SK-N-SH (cell line): Measurements from ENCODE around the gene C19orf53. TPM values are rescaled to one million over a fixed set of nuclear protein-coding genes. Genes with fewer than 3 reads are reported as not detected.

Source experiments
- CTCF ChIA-PET: fragments of 300-600, 350-600 bp; formaldehyde crosslinking; extraction: SDS; loops from one replicate; lab custom pipeline; 2021; lab: Yijun Ruan, JAX
- POLR2A ChIA-PET: fragments of 350-600 bp; sonication (Branson Sonifier 250); formaldehyde crosslinking; extraction: SDS; loops from one replicate; lab custom pipeline; 2020; ENCODE audit warnings: antibody characterized with exemption, inconsistent platforms; lab: Yijun Ruan, JAX
- DNase-seq: peaks from one replicate; pipeline ENCODE4 v3.0.0; 2012
- H2AFZ ChIP-seq: fragments of 200-600 bp; sonication (generic); 2 replicates; pipeline ENCODE4 v1.8.1; 2016; ENCODE audit warnings: antibody characterized with exemption, mild to moderate bottlenecking, low read depth
- H3F3A ChIP-seq: fragments of 200-600 bp; sonication (generic); replicated peaks from 2 replicates; pipeline ENCODE3; 2016; ENCODE audit warnings: antibody characterized with exemption, mild to moderate bottlenecking; ENCODE audit not compliant: insufficient read depth
- H3K27ac ChIP-seq, 2 experiments: fragments of 200-500 bp in 1 of 2; fragments of 200-600 bp in 1 of 2; sonication (Bioruptor generic) in 1 of 2; sonication (generic), shearing (Covaris generic) in 1 of 2; 2 replicates each; pipeline versions ENCODE4 v1.5.1 to v1.6.1; 2014 to 2016; ENCODE audit warnings: low read depth in 2 of 2, inconsistent platforms in 1 of 2, low read length in 1 of 2, mild to moderate bottlenecking in 1 of 2, mixed read lengths in 1 of 2
- H3K27me3 ChIP-seq: fragments of 200-600 bp; sonication (generic), shearing (Covaris generic); 2 replicates; pipeline ENCODE4 v1.6.1; 2016; ENCODE audit warnings: mixed run types; ENCODE audit not compliant: insufficient read depth
- H3K36me3 ChIP-seq, 2 experiments: fragments of 200-500 bp in 1 of 2; fragments of 200-600 bp in 1 of 2; sonication (Bioruptor generic) in 1 of 2; sonication (generic) in 1 of 2; replicated peaks in 1 of 2; 2 replicates each; pipeline versions ENCODE3 to v1.5.1; 2014 to 2016; ENCODE audit warnings: low read length in 1 of 2, mild to moderate bottlenecking in 1 of 2; ENCODE audit not compliant: insufficient read depth in 2 of 2, control insufficient read depth in 1 of 2
- H3K4me1 ChIP-seq, 2 experiments: fragments of 200-500 bp in 1 of 2; fragments of 200-600 bp in 1 of 2; sonication (Bioruptor generic) in 1 of 2; sonication (generic), shearing (Covaris generic) in 1 of 2; 2 replicates each; pipeline versions ENCODE4 v1.5.1 to v1.6.1; 2014 to 2016; ENCODE audit warnings: low read depth in 1 of 2, low read length in 1 of 2, mixed run types in 1 of 2; ENCODE audit not compliant: insufficient read depth in 2 of 2, control insufficient read depth in 1 of 2
- H3K4me2 ChIP-seq: fragments of 200-600 bp; sonication (generic), shearing (Covaris generic); 2 replicates; pipeline ENCODE4 v1.6.1; 2017; ENCODE audit warnings: mixed run types
- H3K4me3 ChIP-seq, 2 experiments: fragments of 200-500 bp in 1 of 2; fragments of 200-600 bp in 1 of 2; sonication (Bioruptor generic) in 1 of 2; sonication (generic), shearing (Covaris generic) in 1 of 2; 2 replicates each; pipeline versions ENCODE4 v1.5.1 to v1.8.1; 2014 to 2016; ENCODE audit warnings: low read depth in 2 of 2, inconsistent platforms in 1 of 2, low read length in 1 of 2, mild to moderate bottlenecking in 1 of 2, mixed read lengths in 1 of 2, moderate library complexity in 1 of 2
- H3K79me2 ChIP-seq: fragments of 200-600 bp; sonication (generic); 2 replicates; pipeline ENCODE4 v1.8.1; 2017; ENCODE audit warnings: mild to moderate bottlenecking; ENCODE audit not compliant: insufficient read depth
- H3K9ac ChIP-seq: fragments of 200-600 bp; sonication (generic); 2 replicates; pipeline ENCODE4 v1.6.1; 2017; ENCODE audit warnings: mixed run types
- H3K9me2 ChIP-seq: fragments of 200-600 bp; sonication (generic); 2 replicates; pipeline ENCODE4 v1.6.1; 2017; ENCODE audit warnings: mixed run types
- H3K9me3 ChIP-seq: fragments of 200-600 bp; sonication (generic); 2 replicates; pipeline ENCODE4 v1.6.1; 2017; ENCODE audit warnings: mixed run types, mild to moderate bottlenecking, moderate library complexity
- H4K20me1 ChIP-seq: fragments of 200-600 bp; sonication (generic); 2 replicates; pipeline ENCODE4 v1.6.1; 2017; ENCODE audit warnings: mild to moderate bottlenecking, mixed run types; ENCODE audit not compliant: insufficient read depth
- CHD2 ChIP-seq: fragments of 150-350 bp; IDR thresholded peaks from 2 replicates; pipeline ENCODE4 v1.6.1; 2018; ENCODE audit warnings: low read length; ENCODE audit not compliant: partially characterized antibody
- FOXJ3 ChIP-seq: sonication (generic); formaldehyde crosslinking; IDR thresholded peaks from 2 replicates; pipeline ENCODE4 v1.5.1; 2020; ENCODE audit warnings: mild to moderate bottlenecking, missing genetic modification reagents
- GATA2 ChIP-seq: sonication (generic); formaldehyde crosslinking; IDR thresholded peaks from 2 replicates; pipeline ENCODE4 v1.5.0; 2020; ENCODE audit warnings: mild to moderate bottlenecking, missing genetic modification reagents
- JUND ChIP-seq: IDR thresholded peaks from 2 replicates; pipeline ENCODE4 v1.4.0; 2012
- MEF2A ChIP-seq: IDR thresholded peaks from 2 replicates; pipeline ENCODE4 v1.4.0; 2012; ENCODE audit warnings: low read depth, borderline replicate concordance
- MXI1 ChIP-seq: IDR thresholded peaks from 2 replicates; pipeline ENCODE4 v1.6.1; 2012; ENCODE audit warnings: mild to moderate bottlenecking, low read depth, low read length, improper control_type of control experiment
- NRF1 ChIP-seq: IDR thresholded peaks from 2 replicates; pipeline ENCODE4 v1.6.1; 2012; ENCODE audit warnings: low read depth, mild to moderate bottlenecking, low read length
- POLR2AphosphoS5 ChIP-seq: IDR thresholded peaks from 2 replicates; pipeline ENCODE4 v1.6.1; 2012; ENCODE audit warnings: low read depth, low read length
- SIN3A ChIP-seq: IDR thresholded peaks from 2 replicates; pipeline ENCODE4 v1.6.1; 2012; ENCODE audit warnings: low read depth, mild to moderate bottlenecking, low read length, moderate library complexity, borderline replicate concordance
- SMC3 ChIP-seq: IDR thresholded peaks from 2 replicates; pipeline ENCODE4 v1.6.1; 2012; ENCODE audit warnings: low read depth, low read length, improper control_type of control experiment
- TEAD4 ChIP-seq: IDR thresholded peaks from 2 replicates; pipeline ENCODE4 v1.4.0; 2012; ENCODE audit warnings: mild to moderate bottlenecking, borderline replicate concordance; ENCODE audit not compliant: insufficient read depth
- YY1 ChIP-seq: IDR thresholded peaks from 2 replicates; pipeline ENCODE4 v1.4.0; 2012; ENCODE audit warnings: low read depth, mild to moderate bottlenecking
- WGBS: methylation state at CpG from one replicate; pipeline ENCODE4 v1.1.6; 2017; ENCODE audit warnings: low lambda C conversion rate; 5-methylcytosine and 5-hydroxymethylcytosine counted together
- polyA plus RNA-seq, 3 experiments: library from polyadenylated mRNA; depleted of rRNA; stranded (reverse); fragments of >200 nt; gene quantifications; 2 replicates each; pipeline ENCODE4 v1.2.3, GENCODE V29; 2012
- TF ChIP-seq, protein P1 (sequence below): IDR thresholded peaks from 2 replicates; pipeline ENCODE4 v1.4.0; 2012; ENCODE audit warnings: low read depth
- TF ChIP-seq, protein P2 (sequence below): IDR thresholded peaks from 2 replicates; pipeline ENCODE4; 2012
- TF ChIP-seq, protein P3 (sequence below): IDR thresholded peaks from 2 replicates; pipeline ENCODE4 v1.4.0; 2012; ENCODE audit warnings: low read depth, borderline replicate concordance
- TF ChIP-seq, protein P4 (sequence below): IDR thresholded peaks from 2 replicates; pipeline ENCODE4 v1.6.1; 2012; ENCODE audit warnings: mild to moderate bottlenecking, low read depth, low read length, moderate library complexity
- TF ChIP-seq, protein P5 (sequence below): fragments of 200-600 bp; sonication (generic); IDR thresholded peaks from 2 replicates; pipeline ENCODE4 v1.6.1; 2017; ENCODE audit warnings: antibody characterized with exemption, mild to moderate bottlenecking, moderate library complexity
- TF ChIP-seq, protein P6 (sequence below): fragments of 150-350 bp; IDR thresholded peaks from 2 replicates; pipeline ENCODE4 v1.6.1; 2017; ENCODE audit warnings: antibody characterized with exemption, low read length, low read depth, borderline replicate concordance

C19orf53 gene
- polyA plus RNA-seq, 1 of the 3 experiments (the other 2 are of a cell fraction): 554 TPM

DNA sequence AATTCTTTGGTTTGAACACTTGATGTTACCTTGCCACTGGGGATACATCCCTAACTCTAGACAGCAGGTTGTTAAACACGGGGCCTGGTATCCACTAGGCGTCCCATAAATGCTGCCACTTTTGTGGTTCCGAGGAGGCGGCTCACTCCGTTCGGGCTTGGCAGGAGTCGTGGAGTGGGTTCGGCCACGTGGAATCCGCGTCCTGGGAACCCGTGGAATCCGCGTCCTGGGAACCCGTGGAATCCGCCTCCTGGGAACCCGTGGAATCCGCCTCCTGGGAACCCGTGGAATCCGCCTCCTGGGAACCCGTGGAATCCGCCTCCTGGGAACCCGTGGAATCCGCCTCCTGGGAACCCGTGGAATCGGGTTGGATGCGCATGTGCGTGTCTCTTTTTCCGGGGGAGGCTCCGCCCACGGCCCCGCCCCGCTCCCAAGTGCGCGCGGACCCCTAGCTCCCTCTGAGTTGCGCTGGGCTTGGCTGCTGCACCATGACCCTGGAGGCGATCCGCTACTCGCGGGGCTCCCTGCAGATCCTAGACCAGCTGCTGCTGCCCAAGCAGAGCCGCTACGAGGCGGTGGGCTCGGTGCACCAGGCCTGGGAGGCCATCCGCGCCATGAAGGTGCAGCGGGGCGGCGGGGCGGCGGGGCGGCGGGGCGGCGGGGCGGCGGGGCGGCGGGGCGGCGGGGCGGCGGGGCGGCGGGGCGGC is 10.0 kb upstream of the C19orf53 start, which contains the start of gene MRI1:
MRI1 (plus strand) TSS at position 422 of the 707 bp plus-strand sequence; CDS start at position 489, 67 bp downstream.
- H3K9me2 ChIP-seq: no peaks in the 10 kb centered on the region
- peak within 1 kb of the TSS; percentile 63 to 69 for H3K4me3 ChIP-seq
- peak within 1 kb of the TSS; percentile 42 to 66; a peak in 2 of 4 replicates for H3K27ac ChIP-seq
- no peaks in the 10 kb centered on the region for H3K27me3 ChIP-seq
- 12% methylated on average over 6 of the region's 67 CpGs for WGBS
- H4K20me1 ChIP-seq: no peaks in the 10 kb centered on the region
- peak within 1 kb of the TSS; percentile 66 for H3K9ac ChIP-seq
- ChIA-PET POLR2A (interaction anchor here (0.6 to 1.6 kb wide), 7 partner anchors 10 to 316 kb away, joined by 3 to 23 read pairs (median 4); partner anchors contain the start of gene C19orf53), CTCF (interaction anchor here (2.6 kb wide), 1 partner anchor 98 kb away, joined by 11 read pairs; no protein-coding TSS in a partner anchor)
- H3K9me3 ChIP-seq: no peaks in the 10 kb centered on the region
- H2AFZ ChIP-seq: peak within 1 kb of the TSS; percentile 56; the same call in 1 of the 2 replicates
- H3K79me2 ChIP-seq: peaks cover 36% of the 10 kb centered on the region; the same call in 1 of the 2 replicates
- peak; percentile 97 for DNase-seq
- H3K4me1 ChIP-seq: peaks cover 5 to 11% of the 10 kb centered on the region in 2 experiments; a peak in 2 of 4 replicates
- TF ChIP-seq TEAD4: peak; percentile 40; the same call in 1 of the 2 replicates
- TF ChIP-seq, protein P1, sequence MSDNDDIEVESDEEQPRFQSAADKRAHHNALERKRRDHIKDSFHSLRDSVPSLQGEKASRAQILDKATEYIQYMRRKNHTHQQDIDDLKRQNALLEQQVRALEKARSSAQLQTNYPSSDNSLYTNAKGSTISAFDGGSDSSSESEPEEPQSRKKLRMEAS: peak; percentile 57
- TF ChIP-seq, protein P2, sequence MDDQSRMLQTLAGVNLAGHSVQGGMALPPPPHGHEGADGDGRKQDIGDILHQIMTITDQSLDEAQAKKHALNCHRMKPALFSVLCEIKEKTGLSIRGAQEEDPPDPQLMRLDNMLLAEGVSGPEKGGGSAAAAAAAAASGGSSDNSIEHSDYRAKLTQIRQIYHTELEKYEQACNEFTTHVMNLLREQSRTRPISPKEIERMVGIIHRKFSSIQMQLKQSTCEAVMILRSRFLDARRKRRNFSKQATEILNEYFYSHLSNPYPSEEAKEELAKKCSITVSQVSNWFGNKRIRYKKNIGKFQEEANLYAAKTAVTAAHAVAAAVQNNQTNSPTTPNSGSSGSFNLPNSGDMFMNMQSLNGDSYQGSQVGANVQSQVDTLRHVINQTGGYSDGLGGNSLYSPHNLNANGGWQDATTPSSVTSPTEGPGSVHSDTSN: no peak
- peak; percentile 63 for TF ChIP-seq MXI1
- TF ChIP-seq, protein P3, sequence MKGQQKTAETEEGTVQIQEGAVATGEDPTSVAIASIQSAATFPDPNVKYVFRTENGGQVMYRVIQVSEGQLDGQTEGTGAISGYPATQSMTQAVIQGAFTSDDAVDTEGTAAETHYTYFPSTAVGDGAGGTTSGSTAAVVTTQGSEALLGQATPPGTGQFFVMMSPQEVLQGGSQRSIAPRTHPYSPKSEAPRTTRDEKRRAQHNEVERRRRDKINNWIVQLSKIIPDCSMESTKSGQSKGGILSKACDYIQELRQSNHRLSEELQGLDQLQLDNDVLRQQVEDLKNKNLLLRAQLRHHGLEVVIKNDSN: no peak
- TF ChIP-seq, protein P4, sequence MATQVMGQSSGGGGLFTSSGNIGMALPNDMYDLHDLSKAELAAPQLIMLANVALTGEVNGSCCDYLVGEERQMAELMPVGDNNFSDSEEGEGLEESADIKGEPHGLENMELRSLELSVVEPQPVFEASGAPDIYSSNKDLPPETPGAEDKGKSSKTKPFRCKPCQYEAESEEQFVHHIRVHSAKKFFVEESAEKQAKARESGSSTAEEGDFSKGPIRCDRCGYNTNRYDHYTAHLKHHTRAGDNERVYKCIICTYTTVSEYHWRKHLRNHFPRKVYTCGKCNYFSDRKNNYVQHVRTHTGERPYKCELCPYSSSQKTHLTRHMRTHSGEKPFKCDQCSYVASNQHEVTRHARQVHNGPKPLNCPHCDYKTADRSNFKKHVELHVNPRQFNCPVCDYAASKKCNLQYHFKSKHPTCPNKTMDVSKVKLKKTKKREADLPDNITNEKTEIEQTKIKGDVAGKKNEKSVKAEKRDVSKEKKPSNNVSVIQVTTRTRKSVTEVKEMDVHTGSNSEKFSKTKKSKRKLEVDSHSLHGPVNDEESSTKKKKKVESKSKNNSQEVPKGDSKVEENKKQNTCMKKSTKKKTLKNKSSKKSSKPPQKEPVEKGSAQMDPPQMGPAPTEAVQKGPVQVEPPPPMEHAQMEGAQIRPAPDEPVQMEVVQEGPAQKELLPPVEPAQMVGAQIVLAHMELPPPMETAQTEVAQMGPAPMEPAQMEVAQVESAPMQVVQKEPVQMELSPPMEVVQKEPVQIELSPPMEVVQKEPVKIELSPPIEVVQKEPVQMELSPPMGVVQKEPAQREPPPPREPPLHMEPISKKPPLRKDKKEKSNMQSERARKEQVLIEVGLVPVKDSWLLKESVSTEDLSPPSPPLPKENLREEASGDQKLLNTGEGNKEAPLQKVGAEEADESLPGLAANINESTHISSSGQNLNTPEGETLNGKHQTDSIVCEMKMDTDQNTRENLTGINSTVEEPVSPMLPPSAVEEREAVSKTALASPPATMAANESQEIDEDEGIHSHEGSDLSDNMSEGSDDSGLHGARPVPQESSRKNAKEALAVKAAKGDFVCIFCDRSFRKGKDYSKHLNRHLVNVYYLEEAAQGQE: no peak
- no peak for TF ChIP-seq YY1
- no peak for TF ChIP-seq CHD2
- no peak for TF ChIP-seq GATA2
- no peak for TF ChIP-seq SMC3
- 0 out of 2 replicates have a peak, but pooled peaks have one; percentile 22 for TF ChIP-seq SIN3A
- TF ChIP-seq, protein P5, sequence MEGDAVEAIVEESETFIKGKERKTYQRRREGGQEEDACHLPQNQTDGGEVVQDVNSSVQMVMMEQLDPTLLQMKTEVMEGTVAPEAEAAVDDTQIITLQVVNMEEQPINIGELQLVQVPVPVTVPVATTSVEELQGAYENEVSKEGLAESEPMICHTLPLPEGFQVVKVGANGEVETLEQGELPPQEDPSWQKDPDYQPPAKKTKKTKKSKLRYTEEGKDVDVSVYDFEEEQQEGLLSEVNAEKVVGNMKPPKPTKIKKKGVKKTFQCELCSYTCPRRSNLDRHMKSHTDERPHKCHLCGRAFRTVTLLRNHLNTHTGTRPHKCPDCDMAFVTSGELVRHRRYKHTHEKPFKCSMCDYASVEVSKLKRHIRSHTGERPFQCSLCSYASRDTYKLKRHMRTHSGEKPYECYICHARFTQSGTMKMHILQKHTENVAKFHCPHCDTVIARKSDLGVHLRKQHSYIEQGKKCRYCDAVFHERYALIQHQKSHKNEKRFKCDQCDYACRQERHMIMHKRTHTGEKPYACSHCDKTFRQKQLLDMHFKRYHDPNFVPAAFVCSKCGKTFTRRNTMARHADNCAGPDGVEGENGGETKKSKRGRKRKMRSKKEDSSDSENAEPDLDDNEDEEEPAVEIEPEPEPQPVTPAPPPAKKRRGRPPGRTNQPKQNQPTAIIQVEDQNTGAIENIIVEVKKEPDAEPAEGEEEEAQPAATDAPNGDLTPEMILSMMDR: no peak; the same call in 1 of the 2 replicates
- no peak for TF ChIP-seq FOXJ3 (CRISPR knock-in tag)
- no peak for TF ChIP-seq JUND
- TF ChIP-seq, protein P6, sequence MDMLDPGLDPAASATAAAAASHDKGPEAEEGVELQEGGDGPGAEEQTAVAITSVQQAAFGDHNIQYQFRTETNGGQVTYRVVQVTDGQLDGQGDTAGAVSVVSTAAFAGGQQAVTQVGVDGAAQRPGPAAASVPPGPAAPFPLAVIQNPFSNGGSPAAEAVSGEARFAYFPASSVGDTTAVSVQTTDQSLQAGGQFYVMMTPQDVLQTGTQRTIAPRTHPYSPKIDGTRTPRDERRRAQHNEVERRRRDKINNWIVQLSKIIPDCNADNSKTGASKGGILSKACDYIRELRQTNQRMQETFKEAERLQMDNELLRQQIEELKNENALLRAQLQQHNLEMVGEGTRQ: no peak
- peak; percentile 89 for TF ChIP-seq NRF1
- TF ChIP-seq POLR2AphosphoS5: peak; percentile 84
- no peak for TF ChIP-seq MEF2A
- H3K36me3 ChIP-seq: peaks cover 14 to 17% of the 10 kb centered on the region in 2 experiments
- H3F3A ChIP-seq: no peaks in the 10 kb centered on the region
- H3K4me2 ChIP-seq: peak within 1 kb of the TSS; percentile 71
